IMR-90 (cell line): Measurements from ENCODE around the gene TGM2. TPM values are rescaled to one million over a fixed set of nuclear protein-coding genes. Genes with fewer than 3 reads are reported as not detected.

Source experiments
- polyA plus RNA-seq, 3 experiments: library from polyadenylated mRNA; depleted of rRNA; stranded (reverse); fragments of >200 nt; gene quantifications; 2 replicates each; pipeline ENCODE4 v1.2.3, GENCODE V29; 2012; ENCODE audit warnings: low replicate concordance in 1 of 3
- total RNA-seq: library from RNA; depleted of rRNA; stranded (reverse); fragments of >200 nt; gene quantifications from 2 replicates; pipeline ENCODE4 v1.2.3, GENCODE V29; 2012
- TF ChIP-seq, protein P1 (sequence below): conservative IDR thresholded peaks from 2 replicates; pipeline ENCODE4 v1.5.1; 2012; ENCODE audit warnings: mild to moderate bottlenecking, low read depth, low read length, improper control_type of control experiment

The TGM2 gene
- total and polyA plus RNA-seq, 2 of the 4 experiments (the other 2 are of a cell fraction), result 239 to 268 TPM

DNA sequence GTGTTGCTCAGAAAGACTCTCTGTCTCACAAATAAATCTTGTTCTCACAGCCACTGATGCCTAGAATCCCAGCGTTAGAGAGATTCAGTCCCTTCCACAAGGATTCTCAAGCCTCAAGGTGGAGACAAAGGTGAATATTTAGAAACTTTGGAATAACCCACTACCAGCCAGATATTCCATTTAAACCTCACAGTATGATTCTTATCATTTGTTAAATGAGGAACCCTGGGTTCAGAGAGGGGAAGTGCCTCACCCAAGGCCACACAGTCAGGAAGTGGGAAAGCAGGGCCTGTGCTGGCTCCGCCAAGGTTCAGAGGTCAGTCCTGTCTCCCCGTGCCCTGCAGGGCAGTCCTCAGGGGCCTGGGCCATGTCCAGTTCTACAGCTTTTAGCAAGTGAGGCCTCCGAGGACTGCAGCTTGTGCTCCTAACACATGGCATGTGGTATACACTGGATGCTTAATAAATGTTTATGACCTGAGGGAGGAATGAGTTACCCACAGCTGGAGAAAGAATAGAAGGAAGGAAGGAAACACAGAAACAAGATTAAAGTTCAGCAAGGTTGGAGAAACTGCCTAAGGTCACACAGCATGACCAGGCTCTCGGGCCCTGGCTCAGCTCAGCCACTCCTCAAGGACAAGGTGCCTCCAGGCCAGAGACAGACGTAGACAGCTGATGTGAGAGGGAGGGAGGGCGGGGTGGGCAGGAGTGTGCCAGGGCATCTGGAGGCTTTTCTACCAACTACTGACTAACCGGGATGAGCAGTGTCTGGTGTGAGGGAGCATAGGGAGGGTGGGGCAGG is 3.9 kb upstream of the TGM2 start (continued):
- TF ChIP-seq, protein P1, sequence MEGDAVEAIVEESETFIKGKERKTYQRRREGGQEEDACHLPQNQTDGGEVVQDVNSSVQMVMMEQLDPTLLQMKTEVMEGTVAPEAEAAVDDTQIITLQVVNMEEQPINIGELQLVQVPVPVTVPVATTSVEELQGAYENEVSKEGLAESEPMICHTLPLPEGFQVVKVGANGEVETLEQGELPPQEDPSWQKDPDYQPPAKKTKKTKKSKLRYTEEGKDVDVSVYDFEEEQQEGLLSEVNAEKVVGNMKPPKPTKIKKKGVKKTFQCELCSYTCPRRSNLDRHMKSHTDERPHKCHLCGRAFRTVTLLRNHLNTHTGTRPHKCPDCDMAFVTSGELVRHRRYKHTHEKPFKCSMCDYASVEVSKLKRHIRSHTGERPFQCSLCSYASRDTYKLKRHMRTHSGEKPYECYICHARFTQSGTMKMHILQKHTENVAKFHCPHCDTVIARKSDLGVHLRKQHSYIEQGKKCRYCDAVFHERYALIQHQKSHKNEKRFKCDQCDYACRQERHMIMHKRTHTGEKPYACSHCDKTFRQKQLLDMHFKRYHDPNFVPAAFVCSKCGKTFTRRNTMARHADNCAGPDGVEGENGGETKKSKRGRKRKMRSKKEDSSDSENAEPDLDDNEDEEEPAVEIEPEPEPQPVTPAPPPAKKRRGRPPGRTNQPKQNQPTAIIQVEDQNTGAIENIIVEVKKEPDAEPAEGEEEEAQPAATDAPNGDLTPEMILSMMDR, result no peak
